ENCODE data around the gene GAREM1. TPM values are rescaled to one million over a fixed set of nuclear protein-coding genes. Genes with fewer than 3 reads are reported as not detected.

GAREM1 gene
- total and polyA plus RNA-seq, 2 donors (not counting 3 experiments of a cell fraction or from before 2014, with no cell fraction given), result 0.69 to 1.0 TPM

DNA sequence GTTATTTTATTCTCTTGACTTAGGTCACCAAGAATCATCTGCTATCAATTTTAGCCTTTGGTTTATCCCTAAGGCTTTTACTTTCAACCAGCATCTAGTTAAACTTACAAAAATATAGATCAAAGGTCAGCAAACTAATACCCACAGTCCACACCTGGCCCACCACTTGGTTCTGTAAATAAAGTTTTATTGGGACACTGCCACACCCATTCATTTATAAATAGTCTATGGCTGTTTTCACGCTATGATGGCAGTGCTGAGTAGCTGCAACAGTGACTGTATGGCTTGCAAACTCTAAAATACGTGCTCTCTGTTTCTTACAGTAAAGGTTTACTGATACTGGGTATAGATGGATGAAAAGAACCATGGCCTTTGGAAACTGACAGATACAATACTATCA is 173.8 kb downstream of the GAREM1 start:
- ChIA-PET CTCF (interaction anchor here (1.6 to 2.1 kb wide), 2 partner anchors 174 to 253 kb away, joined by 5 to 13 read pairs; partner anchors contain the start of gene GAREM1), POLR2A (no interaction called here)
- Histone ChIP-seq H3K9me3 (replicated peaks; ENCODE audit: control insufficient read depth, insufficient read depth, low read length) (no peaks in the 10 kb centered on the region), H3K4me1 (ENCODE audit: control insufficient read depth, extremely low read depth, insufficient read depth, low read length) (no peaks in the 10 kb centered on the region), H3K9me1 (replicated peaks; ENCODE audit: control insufficient read depth, extremely low read depth, insufficient read depth, low read length) (no peaks in the 10 kb centered on the region), H3K79me2 (ENCODE audit: control insufficient read depth, insufficient read depth, low read length) (no peaks in the 10 kb centered on the region), H3K4me2 (ENCODE audit: insufficient read depth, low read length) (no peak overlapping the region), H3K27ac (ENCODE audit: insufficient read depth, low read depth, low read length) (no peak overlapping the region), H4K20me1 (replicated peaks; ENCODE audit: control insufficient read depth, extremely low read depth, insufficient read depth, low read length) (no peaks in the 10 kb centered on the region), H2AFZ (ENCODE audit: low read depth, low read length) (no peak overlapping the region), H3K27me3 (ENCODE audit: control insufficient read depth in 2 of 2, insufficient read depth in 2 of 2, low read length in 2 of 2) (peaks cover 8 to 19% of the 10 kb centered on the region in 2 experiments), H3K4me3 (replicated peaks in 1 of 3; ENCODE audit: insufficient read depth in 1 of 3, low read depth in 1 of 3, low read length in 3 of 3) (no peak overlapping the region), H3K9ac (replicated peaks; ENCODE audit: extremely low read depth, insufficient read depth, low read length) (no peak overlapping the region), H3K36me3 (ENCODE audit: control insufficient read depth in 2 of 2, extremely low read depth in 1 of 2, insufficient read depth in 2 of 2, low read length in 2 of 2) (no peaks in the 10 kb centered on the region)
- TF ChIP-seq EZH2 (IDR thresholded peaks at IDR 0.05; ENCODE audit: borderline replicate concordance, low read depth, low read length, severe bottlenecking) (no peak), JUN (IDR thresholded peaks at IDR 0.05; ENCODE audit: borderline replicate concordance, insufficient read depth, insufficient read length, low read depth) (no peak), POLR2A (IDR thresholded peaks at IDR 0.05; ENCODE audit: low read depth, low read length) (no peak), FOS (IDR thresholded peaks at IDR 0.05; ENCODE audit: borderline replicate concordance, insufficient read depth, low read length) (no peak), GATA2 (IDR thresholded peaks at IDR 0.05; ENCODE audit: insufficient read depth, insufficient read length, low read depth, low read length) (no peak), POLR2AphosphoS5 (IDR thresholded peaks at IDR 0.05; ENCODE audit: insufficient read depth, low read depth, low read length) (no peak), MYC (IDR thresholded peaks at IDR 0.05; ENCODE audit: low read depth, low read length) (no peak)
- TF ChIP-seq, protein P1, sequence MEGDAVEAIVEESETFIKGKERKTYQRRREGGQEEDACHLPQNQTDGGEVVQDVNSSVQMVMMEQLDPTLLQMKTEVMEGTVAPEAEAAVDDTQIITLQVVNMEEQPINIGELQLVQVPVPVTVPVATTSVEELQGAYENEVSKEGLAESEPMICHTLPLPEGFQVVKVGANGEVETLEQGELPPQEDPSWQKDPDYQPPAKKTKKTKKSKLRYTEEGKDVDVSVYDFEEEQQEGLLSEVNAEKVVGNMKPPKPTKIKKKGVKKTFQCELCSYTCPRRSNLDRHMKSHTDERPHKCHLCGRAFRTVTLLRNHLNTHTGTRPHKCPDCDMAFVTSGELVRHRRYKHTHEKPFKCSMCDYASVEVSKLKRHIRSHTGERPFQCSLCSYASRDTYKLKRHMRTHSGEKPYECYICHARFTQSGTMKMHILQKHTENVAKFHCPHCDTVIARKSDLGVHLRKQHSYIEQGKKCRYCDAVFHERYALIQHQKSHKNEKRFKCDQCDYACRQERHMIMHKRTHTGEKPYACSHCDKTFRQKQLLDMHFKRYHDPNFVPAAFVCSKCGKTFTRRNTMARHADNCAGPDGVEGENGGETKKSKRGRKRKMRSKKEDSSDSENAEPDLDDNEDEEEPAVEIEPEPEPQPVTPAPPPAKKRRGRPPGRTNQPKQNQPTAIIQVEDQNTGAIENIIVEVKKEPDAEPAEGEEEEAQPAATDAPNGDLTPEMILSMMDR (IDR thresholded peaks at IDR 0.05; ENCODE audit: extremely low read depth in 1 of 2, insufficient read depth in 1 of 2, low read depth in 1 of 2, low read length in 2 of 2), result no peak
- TF ChIP-seq, protein P2, sequence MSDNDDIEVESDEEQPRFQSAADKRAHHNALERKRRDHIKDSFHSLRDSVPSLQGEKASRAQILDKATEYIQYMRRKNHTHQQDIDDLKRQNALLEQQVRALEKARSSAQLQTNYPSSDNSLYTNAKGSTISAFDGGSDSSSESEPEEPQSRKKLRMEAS (IDR thresholded peaks at IDR 0.05; ENCODE audit: insufficient read depth, insufficient read length), result no peak
- FAIRE-seq (no peak), DNase-seq (ENCODE audit: low read depth, low spot score) (no peak)
- intact Hi-C loops (cut with micrococcal nuclease) (no loop called here), dilution Hi-C loops (cut with MboI; ENCODE audit: extremely low pct_ligation_motif_present, low sequenced_read_pairs) (no loop called here)
- BruUV-seq (replicated peaks), result no TSS peak

Measured in endothelial cell of umbilical vein (primary cell).